Renal cortex interstitium (tissue), 11 donors: ENCODE results near the gene SERINC5. TPM values are rescaled to one million over a fixed set of nuclear protein-coding genes. Genes with fewer than 3 reads are reported as not detected.
"Not testable (repeated sequence)": the region's sequence is repeated elsewhere in the genome, so short reads cannot be mapped to it uniquely, and the experiment has no call there.

Experiments used
- DNase-seq, 11 donors: peaks; one replicate each; pipeline ENCODE4 v3.0.0-alpha.2; 2013; ENCODE audit warnings: low read depth in 9 of 11, low spot score in 4 of 11; ENCODE audit errors: extremely low read depth in 1 of 11
- polyA plus RNA-seq, 3 donors: library from polyadenylated mRNA; unstranded; fragments of 120-200 nt; gene quantifications; one replicate each; pipeline ENCODE4 v1.2.1, GENCODE V29; 2013; ENCODE audit not compliant: insufficient read length in 3 of 3

Gene SERINC5
- polyA plus RNA-seq, 3 donors: 44.7 to 57.2 (median 55.5) TPM

- no peak for DNase-seq
These were observed 96.6 kb downstream of the SERINC5 start for GRCh38 chr5:80159133-80159815.

- DNase-seq: peak in 4 of 11 donors; percentile 32 to 49 (median 44)
These were observed 99.7 kb downstream of the SERINC5 start for GRCh38 chr5:80156156-80156555.

- DNase-seq: no peak
These were observed 101.1 kb downstream of the SERINC5 start for GRCh38 chr5:80154749-80155148.

- DNase-seq: not testable (repeated sequence)
These were observed 101.6 kb downstream of the SERINC5 start for GRCh38 chr5:80154289-80154688.

GRCh38 chr5:80153586-80154126 lies 102.2 kb downstream of the SERINC5 start:
- DNase-seq: no peak

- no peak for DNase-seq
These were observed 103.1 kb downstream of the SERINC5 start for GRCh38 chr5:80152778-80153177.

GRCh38 chr5:80151890-80152289 lies 104.0 kb downstream of the SERINC5 start:
- no peak for DNase-seq

- DNase-seq: no peak
These were observed 105.1 kb downstream of the SERINC5 start for GRCh38 chr5:80150731-80151130.

GRCh38 chr5:80149161-80149609 lies 106.7 kb downstream of the SERINC5 start:
- DNase-seq: no peak

GRCh38 chr5:80147119-80147815 lies 108.6 kb downstream of the SERINC5 start:
- no peak for DNase-seq

- no peak for DNase-seq
These were observed 109.8 kb downstream of the SERINC5 start for GRCh38 chr5:80146046-80146445.

- DNase-seq: no peak
These were observed 112.4 kb downstream of the SERINC5 start for GRCh38 chr5:80143491-80143890.

- no peak for DNase-seq
These were observed 112.9 kb downstream of the SERINC5 start for GRCh38 chr5:80142996-80143395.

GRCh38 chr5:80141681-80142080 lies 114.2 kb downstream of the SERINC5 start:
- no peak for DNase-seq

- peak; percentile 56 to 84 (median 75) for DNase-seq
These were observed 114.6 kb downstream of the SERINC5 start for GRCh38 chr5:80141147-80141671.

GRCh38 chr5:80140496-80140895 lies 115.4 kb downstream of the SERINC5 start:
- no peak for DNase-seq

GRCh38 chr5:80139466-80139972 lies 116.3 kb downstream of the SERINC5 start:
- no peak for DNase-seq

GRCh38 chr5:80138486-80138885 lies 117.4 kb downstream of the SERINC5 start:
- no peak for DNase-seq

GRCh38 chr5:80136798-80137197 lies 119.0 kb downstream of the SERINC5 start:
- not testable (repeated sequence) for DNase-seq

- DNase-seq: no peak
These were observed 121.0 kb downstream of the SERINC5 start for GRCh38 chr5:80134876-80135275.
